ENCODE data around the gene LYST.

- no peak for TF ChIP-seq CTCF (IDR thresholded peaks at IDR 0.05; ENCODE audit: insufficient read depth, low read length, poor library complexity, severe bottlenecking)
- no peak for TF ChIP-seq EZH2phosphoT487 (conservative IDR thresholded peaks at IDR 0.05; ENCODE audit: low read length)
Observed at GRCh38 chr1:235734335-235734734, 132.4 kb downstream of the LYST start.
